GM12892 (cell line): Measurements from ENCODE around the gene LRRC15.

ENCODE experiments used
- DNase-seq: peaks from one replicate; pipeline ENCODE4 v3.0.0; 2011; ENCODE audit not compliant: insufficient read length
- FAIRE-seq: peaks from 2 replicates; lab custom pipeline; 2011; peaks lifted over from hg19 to GRCh38; lab: Jason Lieb, UNC
- POLR2A ChIP-seq: IDR thresholded peaks from 2 replicates; pipeline ENCODE4 v1.6.1; 2011; ENCODE audit warnings: low read depth, low read length, control low read depth
- POLR2AphosphoS5 ChIP-seq: IDR thresholded peaks from 2 replicates; pipeline ENCODE4 v1.6.1; 2011; ENCODE audit warnings: low read depth, low read length, control low read depth
- TAF1 ChIP-seq: IDR thresholded peaks from 2 replicates; pipeline ENCODE4 v1.6.1; 2011; ENCODE audit warnings: low read depth, mild to moderate bottlenecking, control low read depth, low read length, borderline replicate concordance

The LRRC15 gene

DNA sequence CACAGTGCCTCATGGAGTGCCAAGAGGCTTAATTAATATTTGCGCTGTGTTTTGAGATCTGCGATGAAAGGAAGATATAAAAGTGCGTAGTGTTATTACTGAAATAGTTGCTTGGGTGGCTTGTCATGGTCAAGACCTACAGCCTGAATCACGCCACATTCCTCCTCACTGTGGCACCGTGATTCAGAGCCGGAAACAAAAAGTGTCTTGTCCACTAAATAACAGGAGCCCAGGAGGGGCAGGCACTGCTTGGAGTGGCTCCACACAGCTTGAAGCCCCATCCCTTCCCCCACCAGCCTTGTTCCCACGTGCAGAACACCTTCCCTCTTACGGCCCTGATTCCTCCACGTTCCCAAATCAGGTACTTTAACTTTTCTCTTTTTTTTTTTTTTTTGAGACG lies 1.2 kb upstream of the LRRC15 start:
- no peak for TF ChIP-seq POLR2AphosphoS5
- no peak for TF ChIP-seq TAF1
- TF ChIP-seq POLR2A, result no peak
- DNase-seq, result no peak
- no peak for FAIRE-seq

- TF ChIP-seq TAF1 (no peak), POLR2A (no peak), POLR2AphosphoS5 (no peak)
- FAIRE-seq (no peak), DNase-seq (no peak)
These were observed 625 bp downstream of the LRRC15 start for GRCh38 chr3:194368918-194369317.

DNA sequence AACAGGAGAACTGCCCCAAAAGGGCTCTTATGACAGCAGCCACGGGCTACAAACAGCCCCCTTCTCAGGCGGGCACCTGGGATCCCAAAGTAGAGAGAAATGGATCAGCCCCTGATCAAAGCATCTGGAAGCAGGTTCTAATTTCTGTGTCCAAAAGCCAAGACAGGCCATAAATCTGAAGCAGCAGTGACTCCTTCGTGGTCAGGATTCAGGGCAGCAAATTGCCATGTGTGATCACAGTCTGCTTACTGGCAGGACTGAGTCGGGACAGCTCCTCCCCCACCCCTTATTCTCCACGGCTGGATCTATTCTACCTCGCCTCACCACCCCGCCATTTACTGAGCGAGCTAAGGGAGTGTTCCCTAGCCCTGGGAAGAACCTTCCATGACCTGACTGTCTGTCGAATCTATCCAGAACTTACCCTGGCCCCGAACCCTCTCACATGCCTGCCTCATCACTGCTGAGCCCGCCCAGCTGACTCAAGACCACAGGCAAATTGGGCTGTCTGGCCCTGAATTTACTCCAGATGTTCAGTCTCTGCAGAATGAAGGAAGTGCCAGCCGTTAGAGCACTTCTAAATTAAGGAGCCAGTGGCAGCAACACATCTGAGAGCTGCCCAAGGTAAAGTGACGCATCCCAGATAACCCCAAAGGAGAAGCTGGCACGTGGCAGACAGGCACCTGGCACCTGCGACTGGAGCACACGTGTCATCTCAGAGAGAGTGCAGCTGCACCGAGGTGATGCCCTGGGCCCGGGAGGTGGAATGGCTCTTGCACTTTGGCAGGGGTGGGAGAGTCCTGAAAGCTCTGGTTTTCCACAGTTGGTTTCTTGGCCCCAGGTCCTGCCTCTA lies 1.3 kb downstream of the LRRC15 start:
- no peak for FAIRE-seq
- DNase-seq, result no peak
- TF ChIP-seq TAF1, result no peak

- TF ChIP-seq POLR2AphosphoS5 (no peak), POLR2A (no peak), TAF1 (no peak)
- no peak for FAIRE-seq
These were observed 3.5 kb downstream of the LRRC15 start for GRCh38 chr3:194365978-194366490.

GRCh38 chr3:194365526-194365925 lies 4.0 kb downstream of the LRRC15 start:
- TF ChIP-seq POLR2AphosphoS5, result no peak
- TF ChIP-seq POLR2A, result no peak
- TF ChIP-seq TAF1, result no peak
- no peak for FAIRE-seq
- no peak for DNase-seq

More at GRCh38 chr3:194365978-194366490, 3.5 kb downstream of the LRRC15 start:
- DNase-seq, result no peak

DNA sequence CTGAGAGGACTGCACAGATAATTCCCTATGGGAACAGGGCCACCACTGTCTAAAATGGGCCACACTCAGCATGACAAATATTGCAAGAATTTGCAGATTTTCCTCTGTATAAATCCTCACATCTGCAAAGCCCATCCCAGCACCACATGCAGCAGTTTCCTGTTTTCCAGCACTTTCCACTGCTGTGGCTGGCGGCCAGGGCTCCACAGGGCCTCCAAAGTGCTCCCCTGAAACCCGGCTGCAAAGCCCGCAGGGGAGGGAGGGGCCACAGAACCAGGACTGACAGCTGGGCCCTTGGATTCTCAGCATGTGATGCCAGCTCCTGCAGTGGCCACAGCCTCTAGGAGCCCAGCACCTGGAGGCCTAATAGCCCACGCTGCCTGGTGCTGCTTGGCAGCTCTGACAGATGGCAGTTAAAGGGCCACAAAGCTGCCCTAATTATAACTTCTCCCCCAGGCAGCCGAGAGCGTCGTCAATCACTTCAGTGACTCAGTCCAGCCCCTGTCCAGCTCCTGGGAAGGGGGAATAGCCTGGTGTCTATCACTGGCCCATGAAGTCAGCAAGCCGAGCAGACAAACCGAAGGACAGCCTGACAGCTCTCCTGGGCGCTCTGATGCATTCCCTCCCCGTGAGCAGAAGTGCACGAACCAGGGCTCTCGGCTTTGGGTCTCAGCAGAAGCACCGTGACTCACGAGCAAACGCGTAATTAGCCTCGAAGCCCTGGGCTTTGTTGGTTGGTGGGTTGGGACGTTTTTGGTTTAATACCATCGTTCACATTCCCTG lies 4.7 kb downstream of the LRRC15 start:
- FAIRE-seq (no peak), DNase-seq (no peak)
- TF ChIP-seq POLR2AphosphoS5, result no peak
- no peak for TF ChIP-seq TAF1
- no peak for TF ChIP-seq POLR2A

- DNase-seq, result no peak
- no peak for FAIRE-seq
- no peak for TF ChIP-seq POLR2A
- no peak for TF ChIP-seq TAF1
- TF ChIP-seq POLR2AphosphoS5, result no peak
These were observed 5.3 kb downstream of the LRRC15 start for GRCh38 chr3:194364314-194364651.

DNA sequence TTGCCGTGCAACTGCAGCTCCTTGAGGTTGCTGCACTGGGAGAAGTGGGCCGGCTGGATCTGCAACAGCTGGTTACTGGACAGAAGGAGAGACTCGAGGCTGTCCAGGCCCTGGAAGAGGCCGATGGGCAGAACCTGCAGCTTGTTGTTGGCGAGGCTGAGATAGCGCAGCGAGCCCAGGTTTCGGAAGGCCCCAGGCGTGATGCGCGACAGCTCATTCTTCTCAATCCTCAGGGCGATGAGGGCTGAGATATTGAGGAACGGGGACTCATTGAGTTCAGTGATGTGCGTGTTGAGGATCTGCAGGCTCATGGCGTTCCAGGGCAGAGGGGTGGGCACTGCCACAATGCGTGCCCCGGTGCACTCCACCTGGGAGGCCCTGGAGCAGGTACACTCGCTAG lies 9.0 kb downstream of the LRRC15 start:
- no peak for FAIRE-seq
- no peak for TF ChIP-seq POLR2A
- no peak for TF ChIP-seq POLR2AphosphoS5
- no peak for TF ChIP-seq TAF1

DNA sequence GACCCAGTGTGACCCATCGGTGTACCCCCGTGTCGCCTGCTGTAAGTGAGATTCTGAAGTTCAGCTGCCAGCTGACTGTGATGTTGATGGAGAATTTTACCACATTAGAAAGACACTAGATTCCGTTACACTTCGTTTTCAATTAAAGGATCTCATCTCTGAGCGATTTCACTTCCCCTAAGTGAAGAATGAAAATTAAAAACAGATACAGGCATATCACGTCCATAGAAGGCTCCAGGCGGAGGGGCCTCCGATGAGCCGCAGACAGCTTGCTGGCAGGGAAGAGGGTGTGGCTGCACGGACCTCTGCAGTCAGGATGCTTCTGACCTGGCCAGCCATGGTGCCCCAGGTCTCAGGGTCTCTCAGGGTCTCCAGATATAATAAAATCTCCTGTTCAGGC lies 11.9 kb downstream of the LRRC15 start:
- TF ChIP-seq TAF1 (no peak), POLR2AphosphoS5 (no peak), POLR2A (no peak)
- no peak for DNase-seq
- FAIRE-seq, result no peak

More for the DNA sequence above, 9.0 kb downstream of the LRRC15 start:
- no peak for DNase-seq

DNA sequence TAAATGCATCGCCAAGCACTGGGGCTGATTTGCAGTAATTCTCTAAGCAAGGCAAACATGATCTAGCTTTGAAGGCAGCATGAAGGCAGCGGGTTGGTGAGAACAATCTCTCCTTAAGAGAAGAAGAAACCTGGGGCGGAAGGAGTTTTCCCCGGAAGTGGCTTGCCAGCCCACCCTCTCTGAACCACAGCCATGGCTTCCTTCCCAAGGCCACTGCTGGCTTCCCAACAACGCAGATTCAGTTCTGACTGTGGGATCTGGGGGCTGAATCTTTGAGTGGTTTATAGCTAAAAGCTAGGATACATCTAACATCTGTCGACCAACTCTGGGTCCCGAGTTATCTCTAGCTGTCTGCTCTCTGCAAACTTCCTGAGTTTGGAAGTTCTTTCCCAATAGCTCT lies 14.2 kb downstream of the LRRC15 start:
- DNase-seq, result no peak
- no peak for TF ChIP-seq POLR2A
- TF ChIP-seq TAF1, result no peak
- no peak for TF ChIP-seq POLR2AphosphoS5
- FAIRE-seq, result no peak

DNA sequence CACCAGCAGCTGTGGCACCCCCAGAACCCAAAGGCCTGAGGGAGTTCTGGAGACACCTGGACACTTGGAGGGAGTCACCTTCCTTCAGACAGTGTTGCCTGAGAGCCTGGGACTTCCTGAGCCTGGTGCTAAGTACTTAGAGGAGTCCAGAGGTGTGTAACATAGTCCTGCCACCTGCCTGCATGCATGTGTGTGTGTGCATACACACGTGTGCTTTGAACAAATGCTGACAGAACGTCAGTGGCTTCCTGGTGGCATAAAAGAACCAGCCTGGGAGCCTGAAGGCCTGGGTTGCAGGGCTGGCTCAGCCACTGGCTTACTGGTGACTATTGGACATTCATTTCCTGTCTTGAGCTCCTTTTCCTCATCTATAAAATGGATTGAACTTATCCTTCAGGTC lies 15.2 kb downstream of the LRRC15 start:
- DNase-seq, result no peak
- TF ChIP-seq TAF1, result no peak
- no peak for TF ChIP-seq POLR2A
- TF ChIP-seq POLR2AphosphoS5, result no peak
- FAIRE-seq, result no peak

DNA sequence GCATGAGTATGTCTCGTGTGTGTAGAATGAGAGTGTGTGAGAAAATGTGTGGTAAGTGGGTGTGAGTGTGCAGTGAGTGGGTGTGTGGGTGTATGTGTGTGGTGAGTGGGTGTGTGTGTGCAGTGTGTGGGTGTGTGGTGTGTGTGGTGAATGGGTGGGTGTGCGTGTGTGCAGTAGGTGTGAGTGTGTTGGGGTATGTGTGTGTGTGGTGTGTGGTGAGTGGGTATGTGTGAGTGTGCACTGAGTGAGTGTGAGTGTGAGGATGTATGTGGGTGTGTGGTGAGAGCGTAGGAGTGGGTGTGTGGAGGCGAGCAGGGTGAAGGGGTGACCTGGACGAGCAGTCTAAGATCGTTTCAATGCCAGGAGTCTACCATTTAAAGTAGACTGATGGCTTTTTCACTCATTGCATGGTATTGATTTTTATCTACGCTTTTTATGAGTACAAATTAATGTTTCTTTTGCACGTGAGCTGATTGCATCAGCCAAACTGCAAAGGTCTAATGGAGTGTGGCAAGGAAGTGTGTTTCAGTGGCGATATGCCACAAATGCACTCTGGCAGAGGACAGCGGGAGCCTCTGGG lies 16.8 kb downstream of the LRRC15 start:
- no peak for FAIRE-seq
- TF ChIP-seq POLR2AphosphoS5 (no peak), TAF1 (no peak), POLR2A (no peak)

More for the DNA sequence above, 16.8 kb downstream of the LRRC15 start:
- DNase-seq, result no peak
